OCI-LY3 (cell line): ENCODE results near the gene PCDH15.

Experiments used
- H2AFZ ChIP-seq: fragments of 200-600, 300-600 bp; shearing (Covaris generic); 2 replicates; pipeline ENCODE4 v1.6.0; 2014; ENCODE audit warnings: antibody characterized with exemption, low read depth, low read length
- H3K27ac ChIP-seq: fragments of 200-600, 300-600 bp; sonication (generic); 2 replicates; pipeline ENCODE4 v1.5.1; 2014; ENCODE audit warnings: mild to moderate bottlenecking, low read length, moderate library complexity, mixed read lengths
- H3K27me3 ChIP-seq: fragments of 200-600, 300-600 bp; sonication (generic); 2 replicates; pipeline ENCODE4 v1.6.1; 2014; ENCODE audit warnings: low read depth, low read length, mixed read lengths
- H3K36me3 ChIP-seq: fragments of 200-600, 300-600 bp; sonication (generic); replicated peaks from 2 replicates; pipeline ENCODE3; 2014; ENCODE audit warnings: low read depth, low read length, mixed read lengths
- H3K4me1 ChIP-seq: fragments of 300-600, 200-600 bp; sonication (generic); 2 replicates; pipeline ENCODE4 v1.6.1; 2014; ENCODE audit warnings: low read length, mixed read lengths
- H3K4me2 ChIP-seq: fragments of 200-600, 300-600 bp; sonication (generic); 2 replicates; pipeline ENCODE4 v1.6.1; 2014; ENCODE audit warnings: low read length, mixed read lengths
- H3K4me3 ChIP-seq: fragments of 300-600, 200-600 bp; sonication (generic); 2 replicates; pipeline ENCODE4 v1.5.1; 2014; ENCODE audit warnings: antibody characterized with exemption, mild to moderate bottlenecking, low read length, moderate library complexity
- H3K79me2 ChIP-seq: fragments of 300-600, 200-600 bp; shearing (Covaris generic); 2 replicates; pipeline ENCODE4 v1.6.1; 2014; ENCODE audit warnings: mild to moderate bottlenecking, low read length, mixed read lengths
- H3K9ac ChIP-seq: fragments of 300-600, 200-600 bp; shearing (Covaris generic); 2 replicates; pipeline ENCODE4 v1.6.0; 2014; ENCODE audit warnings: mild to moderate bottlenecking, low read length, moderate library complexity
- H3K9me3 ChIP-seq: fragments of 200-600, 300-600 bp; shearing (Covaris generic); 2 replicates; pipeline ENCODE4 v1.6.1; 2014; ENCODE audit warnings: low read length, mixed read lengths; ENCODE audit not compliant: insufficient read depth
- H4K20me1 ChIP-seq: fragments of 200-600, 300-600 bp; sonication (generic); 2 replicates; pipeline ENCODE4 v1.6.1; 2016; ENCODE audit warnings: low read length, mixed read lengths; ENCODE audit not compliant: insufficient read depth
- EZH2phosphoT487 ChIP-seq: fragments of 200-600 bp; shearing (Covaris generic); IDR thresholded peaks from 2 replicates; pipeline ENCODE4 v1.6.1; 2018; ENCODE audit warnings: antibody characterized with exemption, mixed run types, low read depth
- TF ChIP-seq, protein P1 (sequence below): fragments of 200-600, 300-600 bp; sonication (generic); IDR thresholded peaks from 2 replicates; pipeline ENCODE4 v1.5.1; 2014; ENCODE audit warnings: antibody characterized with exemption, low read length, low read depth

PCDH15 gene

DNA sequence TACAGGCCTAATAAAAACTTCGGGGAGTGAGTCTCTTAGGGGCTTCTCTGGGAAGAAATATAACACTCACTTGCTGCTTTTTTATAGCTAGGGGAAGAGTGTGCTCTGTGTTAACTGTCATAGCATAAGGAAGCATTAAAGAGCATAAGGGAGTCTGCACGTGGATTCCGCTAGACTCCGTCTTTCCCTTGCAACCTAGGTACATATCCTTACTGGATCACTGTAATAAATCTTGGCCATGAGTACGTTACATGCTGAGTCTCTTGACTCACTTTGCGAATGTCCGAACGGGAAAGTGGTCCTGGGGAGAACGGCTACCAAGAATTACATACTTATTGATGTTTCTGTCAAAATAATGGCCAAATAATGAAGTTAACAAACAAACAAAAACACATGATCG lies 1029.3 kb downstream of the PCDH15 start:
- TF ChIP-seq, protein P1, sequence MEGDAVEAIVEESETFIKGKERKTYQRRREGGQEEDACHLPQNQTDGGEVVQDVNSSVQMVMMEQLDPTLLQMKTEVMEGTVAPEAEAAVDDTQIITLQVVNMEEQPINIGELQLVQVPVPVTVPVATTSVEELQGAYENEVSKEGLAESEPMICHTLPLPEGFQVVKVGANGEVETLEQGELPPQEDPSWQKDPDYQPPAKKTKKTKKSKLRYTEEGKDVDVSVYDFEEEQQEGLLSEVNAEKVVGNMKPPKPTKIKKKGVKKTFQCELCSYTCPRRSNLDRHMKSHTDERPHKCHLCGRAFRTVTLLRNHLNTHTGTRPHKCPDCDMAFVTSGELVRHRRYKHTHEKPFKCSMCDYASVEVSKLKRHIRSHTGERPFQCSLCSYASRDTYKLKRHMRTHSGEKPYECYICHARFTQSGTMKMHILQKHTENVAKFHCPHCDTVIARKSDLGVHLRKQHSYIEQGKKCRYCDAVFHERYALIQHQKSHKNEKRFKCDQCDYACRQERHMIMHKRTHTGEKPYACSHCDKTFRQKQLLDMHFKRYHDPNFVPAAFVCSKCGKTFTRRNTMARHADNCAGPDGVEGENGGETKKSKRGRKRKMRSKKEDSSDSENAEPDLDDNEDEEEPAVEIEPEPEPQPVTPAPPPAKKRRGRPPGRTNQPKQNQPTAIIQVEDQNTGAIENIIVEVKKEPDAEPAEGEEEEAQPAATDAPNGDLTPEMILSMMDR, result no peak
- TF ChIP-seq EZH2phosphoT487, result no peak
- Histone ChIP-seq H3K27me3 (no peaks in the 10 kb centered on the region), H2AFZ (no peak overlapping the region), H3K4me3 (no peak overlapping the region), H3K27ac (no peak overlapping the region), H3K4me1 (no peaks in the 10 kb centered on the region), H3K4me2 (no peak overlapping the region), H3K36me3 (no peaks in the 10 kb centered on the region), H3K9ac (no peak overlapping the region), H3K79me2 (no peaks in the 10 kb centered on the region), H3K9me3 (no peaks in the 10 kb centered on the region), H4K20me1 (no peaks in the 10 kb centered on the region)

DNA sequence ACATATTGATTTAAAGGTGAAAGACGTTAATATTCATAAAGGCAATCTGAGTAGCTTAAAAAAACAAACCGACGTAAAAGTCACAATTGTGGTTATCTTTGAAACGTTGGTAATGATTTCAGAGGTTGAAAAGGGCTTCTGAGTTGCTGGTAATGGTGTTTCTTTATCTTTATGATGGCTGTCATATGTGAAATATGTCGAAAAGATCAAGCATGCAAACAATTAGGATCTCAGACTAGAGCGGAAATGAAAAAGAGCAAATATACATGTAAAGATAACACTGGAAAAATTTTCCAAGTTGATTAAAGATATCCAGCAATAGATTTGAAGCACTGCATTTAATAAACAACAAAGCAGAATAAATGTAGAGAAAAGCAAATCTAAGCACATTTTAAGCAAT lies 1030.1 kb downstream of the PCDH15 start:
- Histone ChIP-seq H3K36me3 (no peaks in the 10 kb centered on the region), H4K20me1 (no peaks in the 10 kb centered on the region), H3K4me2 (no peak overlapping the region), H3K4me3 (no peak overlapping the region), H3K27me3 (no peaks in the 10 kb centered on the region), H3K4me1 (no peaks in the 10 kb centered on the region), H2AFZ (no peak overlapping the region), H3K9ac (no peak overlapping the region), H3K27ac (no peak overlapping the region), H3K79me2 (no peaks in the 10 kb centered on the region), H3K9me3 (no peaks in the 10 kb centered on the region)
- TF ChIP-seq, protein P1, result no peak
- TF ChIP-seq EZH2phosphoT487, result no peak

DNA sequence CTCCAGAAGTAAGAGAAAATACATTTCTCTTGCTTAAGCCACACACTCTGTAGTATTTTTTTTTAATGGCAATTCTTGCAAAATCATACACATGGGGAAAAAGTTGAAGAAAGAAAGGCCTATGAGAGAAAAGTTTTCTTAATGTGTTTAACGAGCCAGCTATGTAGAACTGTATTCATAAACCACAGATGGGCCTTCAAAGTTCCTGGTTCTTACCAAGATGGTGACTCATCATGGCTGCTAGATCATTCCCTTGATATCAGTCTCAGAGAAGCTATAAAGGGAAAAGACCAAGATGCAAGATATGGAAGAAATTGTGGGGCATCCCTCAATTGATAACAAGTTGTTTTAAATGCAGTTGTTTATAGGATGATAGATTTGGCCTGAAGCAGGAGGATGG lies 1035.7 kb downstream of the PCDH15 start:
- Histone ChIP-seq H3K9me3 (no peaks in the 10 kb centered on the region), H3K9ac (no peak overlapping the region), H4K20me1 (no peaks in the 10 kb centered on the region), H3K27ac (no peak overlapping the region), H3K4me1 (no peaks in the 10 kb centered on the region), H3K79me2 (no peaks in the 10 kb centered on the region), H3K4me3 (no peak overlapping the region), H3K4me2 (no peak overlapping the region), H3K27me3 (no peaks in the 10 kb centered on the region), H2AFZ (no peak overlapping the region), H3K36me3 (no peaks in the 10 kb centered on the region)
- TF ChIP-seq, protein P1, result no peak
- TF ChIP-seq EZH2phosphoT487, result no peak

DNA sequence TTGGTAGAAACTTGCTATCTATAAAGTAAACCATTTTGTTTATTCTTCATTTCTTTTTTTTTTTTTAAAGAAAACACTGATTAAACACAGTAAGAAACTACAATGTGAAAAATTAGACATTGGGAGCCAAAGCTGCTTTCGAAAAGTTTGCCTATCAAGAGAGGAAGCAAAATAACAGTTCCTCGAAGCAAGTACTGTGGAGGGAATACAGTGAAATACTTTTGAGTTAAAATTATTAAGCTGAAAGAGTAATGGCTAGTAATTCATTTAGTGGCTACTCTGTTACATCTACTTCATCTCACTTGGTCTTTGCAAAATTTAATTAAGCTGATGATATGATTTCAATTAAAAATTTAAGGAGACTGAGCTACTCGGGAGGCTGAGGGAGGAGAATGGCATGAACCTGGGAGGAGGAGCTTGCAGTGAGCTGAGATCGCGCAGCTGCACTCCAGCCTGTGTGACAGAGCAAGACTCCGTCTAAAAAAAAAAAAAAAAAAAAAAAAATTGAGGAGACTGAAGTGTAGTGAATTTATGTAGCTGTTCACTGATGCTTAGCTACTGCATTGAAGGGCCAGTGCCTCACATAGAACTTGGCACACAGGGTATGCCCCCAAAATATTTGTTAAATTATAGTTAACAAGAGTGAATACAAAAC lies 1046.3 kb downstream of the PCDH15 start:
- Histone ChIP-seq H4K20me1 (no peaks in the 10 kb centered on the region), H3K27me3 (no peaks in the 10 kb centered on the region), H3K9ac (no peak overlapping the region), H2AFZ (no peak overlapping the region), H3K36me3 (no peaks in the 10 kb centered on the region), H3K4me2 (no peak overlapping the region), H3K4me3 (no peak overlapping the region), H3K79me2 (no peaks in the 10 kb centered on the region), H3K4me1 (no peaks in the 10 kb centered on the region), H3K9me3 (no peaks in the 10 kb centered on the region), H3K27ac (no peak overlapping the region)
- TF ChIP-seq, protein P1, result no peak
- no peak for TF ChIP-seq EZH2phosphoT487
